Kidney (tissue), 14 donors: Measurements from ENCODE around the gene R3HDM1. TPM values are rescaled to one million over a fixed set of nuclear protein-coding genes. Genes with fewer than 3 reads are reported as not detected.
"Not testable (repeated sequence)": the region's sequence is repeated elsewhere in the genome, so short reads cannot be mapped to it uniquely, and the experiment has no call there.

Source experiments
- DNase-seq, 5 donors: peaks; one replicate each; pipeline ENCODE4 v3.0.0-alpha.2; 2013 to 2020
- FAIRE-seq: peaks from 2 replicates; lab custom pipeline; 2012; peaks lifted over from hg19 to GRCh38; lab: Jason Lieb, UNC
- H3K27ac ChIP-seq, 2 donors: one replicate each; pipeline ENCODE4 v1.7.0; 2013; ENCODE audit warnings: low read depth in 2 of 2, low read length in 2 of 2, inconsistent platforms in 1 of 2
- H3K27me3 ChIP-seq: one replicate; pipeline ENCODE4 v1.7.1; 2013; ENCODE audit warnings: low read length, inconsistent platforms; ENCODE audit not compliant: control insufficient read depth, insufficient read depth
- H3K36me3 ChIP-seq, 3 donors: one replicate each; pipeline versions ENCODE4 v1.7.0 to v1.7.1; 2013; ENCODE audit warnings: low read length in 3 of 3, control low read depth in 1 of 3, inconsistent platforms in 1 of 3; ENCODE audit not compliant: insufficient read depth in 3 of 3, control insufficient read depth in 2 of 3
- H3K4me1 ChIP-seq, 3 donors: one replicate each; pipeline versions ENCODE4 v1.7.0 to v1.7.1; 2013; ENCODE audit warnings: low read length in 3 of 3, inconsistent platforms in 1 of 3, low read depth in 1 of 3; ENCODE audit not compliant: control insufficient read depth in 2 of 3, insufficient read depth in 2 of 3
- H3K4me3 ChIP-seq, 3 donors: one replicate each; pipeline versions ENCODE4 v1.7.0 to v1.8.1; 2013; ENCODE audit warnings: low read length in 3 of 3, control low read depth in 1 of 3, inconsistent platforms in 1 of 3
- H3K9ac ChIP-seq, 3 donors: one replicate each; pipeline versions ENCODE4 v1.7.0 to v1.7.1; 2013; ENCODE audit warnings: low read length in 3 of 3, control low read depth in 1 of 3, inconsistent platforms in 1 of 3
- H3K9me3 ChIP-seq, 3 donors: one replicate each; pipeline versions ENCODE4 v1.7.0 to v1.7.1; 2013; ENCODE audit warnings: low read length in 3 of 3, control low read depth in 1 of 3, inconsistent platforms in 1 of 3; ENCODE audit not compliant: control insufficient read depth in 2 of 3, insufficient read depth in 1 of 3
- intact Hi-C: fragments of 100-400 bp; cut with DNase I; formaldehyde crosslinking; loops from one replicate; pipeline ENCODE4 v1.11.1; 2022
- polyA plus RNA-seq: library from polyadenylated mRNA; stranded (reverse); fragments of 350-450 nt; fragmentation: Illumina TruSeq; extraction: RNeasy Lipid Tissue Mini Kit (QIAGEN cat#74804); gene quantifications from one replicate; pipeline ENCODE4 v1.2.3, GENCODE V29; 2014; ENCODE audit warnings: low read depth, low replicate concordance; ENCODE audit not compliant: insufficient read depth
- total RNA-seq: library from RNA; stranded (reverse); fragmentation: NEBNext Ultra II Directional; extraction: Animal tissue kit (Norgen Biotek cat#: 25700); gene quantifications from one replicate; pipeline ENCODE4 v1.2.1, GENCODE V29; 2021
- TF ChIP-seq, protein P1 (sequence below): IDR thresholded peaks from 3 replicates; pipeline ENCODE4 v1.5.1; 2012; ENCODE audit warnings: mild to moderate bottlenecking, moderate library complexity, borderline replicate concordance; ENCODE audit not compliant: insufficient read depth; ENCODE audit errors: extremely low read depth
- donor health status: control.
- donor health status: control.
- donor health status: control.
- donor health status: control.
- donor health status: control.
- donor health status: DM: yes; HTN: yes; CAD: no.
- donor health status: Normal renal cell carcinoma (clear cell type).

Gene R3HDM1
- total and polyA plus RNA-seq, 2 donors from 2014 or later = 9.2 to 31.8 TPM

DNA sequence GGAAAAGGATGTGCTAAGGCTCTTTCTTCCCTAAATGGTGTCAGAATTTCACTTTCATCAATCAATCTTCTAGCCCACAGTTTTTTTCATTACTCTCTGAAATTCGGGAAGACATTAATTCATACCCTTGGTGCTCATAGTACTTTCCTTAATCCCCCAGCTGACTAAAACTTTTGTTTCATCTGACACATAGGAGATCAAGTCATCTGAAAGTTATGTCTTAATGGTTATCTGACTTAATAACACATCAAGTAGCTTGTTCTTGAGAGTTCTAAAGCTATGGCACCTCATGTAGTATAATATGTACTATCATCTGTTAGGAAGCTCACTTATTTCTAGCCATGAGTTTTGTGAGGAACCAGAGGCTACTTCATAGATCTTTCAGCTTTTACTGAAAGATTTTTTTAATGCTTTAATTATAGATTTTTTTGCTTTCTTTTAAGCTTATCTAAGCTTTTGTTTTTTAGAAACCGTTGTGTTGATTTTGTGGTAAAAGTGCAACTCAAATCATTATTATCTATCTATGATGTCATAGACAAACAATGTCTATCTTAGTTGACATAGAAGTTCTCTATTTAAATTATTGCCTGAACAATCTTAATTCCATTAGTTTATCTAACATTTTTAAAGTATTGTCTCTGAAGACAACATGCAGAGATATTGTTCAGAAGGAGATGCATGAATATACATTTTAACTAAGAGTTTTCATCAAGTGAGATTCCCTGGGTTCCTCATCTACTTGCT, 116.7 kb downstream of the R3HDM1 start:
- intact Hi-C loops = no loop called here
- H3K27me3 ChIP-seq = no peaks in the 10 kb centered on the region
- no peak overlapping the region for H3K9ac ChIP-seq
- H3K36me3 ChIP-seq = peaks cover 0 to 6% (median 0%) of the 10 kb centered on the region in 3 donors
- TF ChIP-seq, protein P1, sequence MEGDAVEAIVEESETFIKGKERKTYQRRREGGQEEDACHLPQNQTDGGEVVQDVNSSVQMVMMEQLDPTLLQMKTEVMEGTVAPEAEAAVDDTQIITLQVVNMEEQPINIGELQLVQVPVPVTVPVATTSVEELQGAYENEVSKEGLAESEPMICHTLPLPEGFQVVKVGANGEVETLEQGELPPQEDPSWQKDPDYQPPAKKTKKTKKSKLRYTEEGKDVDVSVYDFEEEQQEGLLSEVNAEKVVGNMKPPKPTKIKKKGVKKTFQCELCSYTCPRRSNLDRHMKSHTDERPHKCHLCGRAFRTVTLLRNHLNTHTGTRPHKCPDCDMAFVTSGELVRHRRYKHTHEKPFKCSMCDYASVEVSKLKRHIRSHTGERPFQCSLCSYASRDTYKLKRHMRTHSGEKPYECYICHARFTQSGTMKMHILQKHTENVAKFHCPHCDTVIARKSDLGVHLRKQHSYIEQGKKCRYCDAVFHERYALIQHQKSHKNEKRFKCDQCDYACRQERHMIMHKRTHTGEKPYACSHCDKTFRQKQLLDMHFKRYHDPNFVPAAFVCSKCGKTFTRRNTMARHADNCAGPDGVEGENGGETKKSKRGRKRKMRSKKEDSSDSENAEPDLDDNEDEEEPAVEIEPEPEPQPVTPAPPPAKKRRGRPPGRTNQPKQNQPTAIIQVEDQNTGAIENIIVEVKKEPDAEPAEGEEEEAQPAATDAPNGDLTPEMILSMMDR = no peak
- H3K4me1 ChIP-seq = no peaks in the 10 kb centered on the region
- no peaks in the 10 kb centered on the region for H3K9me3 ChIP-seq
- FAIRE-seq (no peak), DNase-seq (no peak)
- no peak overlapping the region for H3K27ac ChIP-seq
- no peak overlapping the region for H3K4me3 ChIP-seq

DNA sequence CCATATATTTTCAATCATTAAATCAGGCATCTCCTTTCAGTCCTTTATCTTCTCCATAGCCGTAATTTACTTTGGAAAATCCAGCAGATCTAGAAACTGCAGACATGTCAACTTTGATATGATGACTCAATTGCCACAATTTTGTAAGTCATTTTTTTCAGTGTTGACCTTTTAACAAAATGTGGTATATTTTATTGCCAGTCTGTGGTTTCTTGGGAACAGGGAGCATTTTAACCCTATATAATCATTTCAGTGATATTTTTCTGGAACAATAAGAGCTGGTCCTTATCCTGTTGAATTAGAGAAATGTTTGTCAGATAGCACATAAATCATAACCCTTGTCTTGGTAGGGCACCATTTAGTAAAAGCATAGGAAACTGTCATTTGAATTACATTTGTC, 119.4 kb downstream of the R3HDM1 start:
- Histone ChIP-seq H3K27ac (no peak overlapping the region), H3K4me3 (no peak overlapping the region), H3K4me1 (no peaks in the 10 kb centered on the region), H3K9ac (no peak overlapping the region), H3K27me3 (no peaks in the 10 kb centered on the region), H3K9me3 (no peaks in the 10 kb centered on the region), H3K36me3 (peaks cover 0 to 6% (median 0%) of the 10 kb centered on the region in 3 donors)
- intact Hi-C loops = no loop called here
- TF ChIP-seq, protein P1 = no peak
- no peak for DNase-seq
- no peak for FAIRE-seq

DNA sequence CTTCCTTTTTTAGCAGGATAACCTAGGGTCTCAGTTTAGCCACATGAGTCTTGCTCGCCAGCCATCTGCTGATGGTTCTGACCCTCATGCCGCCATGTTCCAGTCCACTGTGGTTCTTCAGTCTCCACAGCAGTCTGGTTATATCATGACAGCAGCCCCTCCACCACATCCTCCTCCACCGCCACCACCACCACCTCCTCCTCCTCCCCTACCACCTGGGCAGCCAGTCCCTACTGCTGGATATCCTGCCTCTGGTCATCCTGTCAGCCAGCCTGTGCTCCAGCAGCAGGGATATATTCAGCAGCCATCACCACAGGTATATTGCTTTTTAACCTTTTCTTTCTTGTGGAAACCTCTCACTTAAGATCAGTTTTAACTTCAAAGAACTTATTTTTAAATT, 120.4 kb downstream of the R3HDM1 start:
- DNase-seq = no peak
- Histone ChIP-seq H3K4me3 (no peak overlapping the region), H3K36me3 (peaks cover 0 to 6% (median 0%) of the 10 kb centered on the region in 3 donors), H3K4me1 (no peaks in the 10 kb centered on the region), H3K9ac (no peak overlapping the region), H3K27ac (no peak overlapping the region), H3K9me3 (no peaks in the 10 kb centered on the region), H3K27me3 (no peaks in the 10 kb centered on the region)
- TF ChIP-seq, protein P1 = no peak
- FAIRE-seq = no peak
- intact Hi-C loops = no loop called here

DNA sequence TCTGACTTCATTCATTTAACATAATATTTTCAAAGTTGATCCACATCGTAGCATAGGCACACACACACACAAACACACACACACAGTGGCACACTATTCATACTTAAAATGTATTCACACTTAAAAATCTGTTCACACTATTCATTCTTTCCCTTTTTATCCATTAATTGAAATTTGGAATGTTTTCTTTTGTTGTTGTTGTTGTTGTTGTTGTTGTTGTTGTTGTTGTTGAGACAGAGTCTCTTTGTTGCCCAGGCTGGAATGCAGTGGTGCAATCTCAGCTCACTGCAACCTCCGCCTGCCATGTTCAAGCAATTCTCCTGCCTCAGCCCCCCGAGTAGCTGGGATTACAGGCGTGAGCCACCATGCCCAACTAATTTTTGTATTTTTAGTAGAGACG, 123.0 kb downstream of the R3HDM1 start:
- H3K36me3 ChIP-seq, intact Hi-C loops, DNase-seq, H3K9ac ChIP-seq, H3K4me3 ChIP-seq, H3K27ac ChIP-seq, H3K27me3 ChIP-seq, H3K4me1 ChIP-seq, H3K9me3 ChIP-seq, FAIRE-seq: not testable (repeated sequence)
